K562 (cell line): Measurements from ENCODE around the gene PLA1A. TPM values are rescaled to one million over a fixed set of nuclear protein-coding genes. Genes with fewer than 3 reads are reported as not detected.

Experiments used
- ATAC-seq: fragments of 200-7000 bp; cut with Tn5 transposase; 3 replicates; pipeline ENCODE4 v1.9.1; 2020; ENCODE audit warnings: moderate library complexity
- BruUV-seq: library from RNA; stranded (reverse); fragments of 400-500 nt; replicated peaks from 2 replicates; lab custom pipeline; 2021; lab: Mats Ljungman, UMichigan
- CTCF ChIA-PET: fragments of 300-600 bp; formaldehyde crosslinking; extraction: SDS; loops from one replicate; lab custom pipeline; 2021; ENCODE audit warnings: low intra/inter-chr PET ratio; lab: Yijun Ruan, JAX
- POLR2A ChIA-PET: fragments of 300-600, 350-650 bp; sonication (Branson Sonifier 250); formaldehyde crosslinking; extraction: SDS; loops from one replicate; lab custom pipeline; 2021; ENCODE audit warnings: antibody characterized with exemption, inconsistent platforms; lab: Yijun Ruan, JAX
- DNase-seq, 4 experiments: peaks; one replicate each; pipeline versions ENCODE4 v3.0.0 to v3.0.0-alpha.2; 2011 to 2018; ENCODE audit warnings: low spot score in 3 of 4, mixed read lengths in 3 of 4; ENCODE audit errors: extremely low read depth in 1 of 4
- FAIRE-seq: peaks from 2 replicates; lab custom pipeline; 2011; peaks lifted over from hg19 to GRCh38; lab: Jason Lieb, UNC
- H2AFZ ChIP-seq: 2 replicates; pipeline ENCODE4 v1.6.0; 2011; ENCODE audit warnings: low read depth, low read length, control low read depth, inconsistent platforms
- H3K27ac ChIP-seq: fragments of 200-600 bp; 3 replicates; pipeline ENCODE4 v1.8.0; 2011; ENCODE audit warnings: low read depth, mild to moderate bottlenecking, control low read depth, inconsistent platforms, low read length, moderate library complexity, mixed read lengths; ENCODE audit errors: extremely low read depth
- H3K27me3 ChIP-seq, 2 experiments: fragments of 300-600 bp in 1 of 2; 2 replicates in 1 of 2; 3 replicates in 1 of 2; pipeline versions ENCODE4 v1.6.0 to v1.8.0; 2011; ENCODE audit warnings: inconsistent platforms in 2 of 2, low read length in 2 of 2, mild to moderate bottlenecking in 1 of 2, mixed read lengths in 1 of 2, moderate library complexity in 1 of 2; ENCODE audit not compliant: control insufficient read depth in 2 of 2, insufficient read depth in 2 of 2
- H3K36me3 ChIP-seq: fragments of 300-600 bp; 3 replicates; pipeline ENCODE4 v1.8.0; 2011; ENCODE audit warnings: mild to moderate bottlenecking, low read length, inconsistent platforms; ENCODE audit not compliant: control insufficient read depth, insufficient read depth
- H3K4me1 ChIP-seq, 2 experiments: fragments of 200-600 bp in 1 of 2; replicated peaks in 1 of 2; 2 replicates in 1 of 2; 3 replicates in 1 of 2; pipeline versions ENCODE4 v1.5.1 to v1.8.0; 2011; ENCODE audit warnings: inconsistent platforms in 2 of 2, low read length in 2 of 2, mild to moderate bottlenecking in 1 of 2, mixed read lengths in 1 of 2, moderate library complexity in 1 of 2; ENCODE audit not compliant: control insufficient read depth in 2 of 2, insufficient read depth in 2 of 2
- H3K4me2 ChIP-seq: 2 replicates; pipeline ENCODE4 v1.6.1; 2011; ENCODE audit warnings: low read length, control low read depth, inconsistent platforms, mixed read lengths; ENCODE audit not compliant: insufficient read depth
- H3K4me3 ChIP-seq: fragments of 200-600 bp; sonication (generic), shearing (Covaris generic); 2 replicates; pipeline ENCODE4 v1.5.1; 2016; ENCODE audit warnings: control low read depth, inconsistent platforms
- H3K79me2 ChIP-seq: fragments of 200-600 bp; 3 replicates; pipeline ENCODE4 v1.8.0; 2011; ENCODE audit warnings: low read length, inconsistent platforms; ENCODE audit not compliant: control insufficient read depth, insufficient read depth
- H3K9ac ChIP-seq, 2 experiments: 2 replicates each; pipeline versions ENCODE4 v1.6.0 to v1.6.1; 2011; ENCODE audit warnings: low read depth in 2 of 2, low read length in 2 of 2, control low read depth in 1 of 2, inconsistent platforms in 1 of 2, mild to moderate bottlenecking in 1 of 2, mixed read lengths in 1 of 2; ENCODE audit not compliant: insufficient read depth in 1 of 2
- H3K9me1 ChIP-seq: one replicate; pipeline ENCODE4 v1.6.0; 2011; ENCODE audit warnings: inconsistent platforms, mild to moderate bottlenecking, low read length, moderate library complexity; ENCODE audit not compliant: control insufficient read depth, insufficient read depth
- H3K9me3 ChIP-seq: replicated peaks from 2 replicates; pipeline ENCODE4 v1.5.1; 2011; ENCODE audit warnings: low read depth, low read length, inconsistent platforms; ENCODE audit not compliant: control insufficient read depth, insufficient read depth
- H4K20me1 ChIP-seq: replicated peaks from 2 replicates; pipeline ENCODE4 v1.6.1; 2011; ENCODE audit warnings: low read length, inconsistent platforms, mixed read lengths; ENCODE audit not compliant: control insufficient read depth, insufficient read depth
- JUND ChIP-seq, 2 experiments: IDR thresholded peaks; 2 replicates in 1 of 2; 3 replicates in 1 of 2; pipeline ENCODE4 v1.6.1; 2011; ENCODE audit warnings: borderline replicate concordance in 2 of 2, low read depth in 2 of 2, low read length in 2 of 2, improper control_type of control experiment in 1 of 2, missing biosample characterization in 1 of 2, missing genetic modification characterization in 1 of 2, missing genetic modification reagents in 1 of 2
- MYBL2 ChIP-seq, 2 experiments: fragments of 450-650 bp in 1 of 2; sonication (generic) in 1 of 2; formaldehyde crosslinking in 1 of 2; IDR thresholded peaks; 2 replicates each; pipeline versions ENCODE4 v1.6.1 to v1.8.1; 2017 to 2022; ENCODE audit warnings: borderline replicate concordance in 1 of 2, inconsistent platforms in 1 of 2, low read depth in 1 of 2, mild to moderate bottlenecking in 1 of 2, missing genetic modification reagents in 1 of 2, moderate library complexity in 1 of 2
- NCOA4 ChIP-seq: fragments of 450-650 bp; IDR thresholded peaks from 2 replicates; pipeline ENCODE4 v1.6.1; 2018; ENCODE audit warnings: mild to moderate bottlenecking; ENCODE audit not compliant: partially characterized antibody
- ZBTB49 ChIP-seq: sonication (generic); formaldehyde crosslinking; IDR thresholded peaks from 2 replicates; pipeline ENCODE4 v1.8.0; 2022; ENCODE audit warnings: missing genetic modification reagents, mild to moderate bottlenecking, borderline replicate concordance
- ZFPM2 ChIP-seq: fragments of 250-450 bp; sonication (Bioruptor Pico); IDR thresholded peaks from 2 replicates; pipeline ENCODE4 v1.5.1; 2022; ENCODE audit warnings: mild to moderate bottlenecking
- ZMIZ1 ChIP-seq, 2 experiments: fragments of 150-350 bp in 1 of 2; IDR thresholded peaks; 2 replicates each; pipeline ENCODE4 v1.6.1; 2012 to 2016; ENCODE audit warnings: low read depth in 2 of 2, low read length in 2 of 2, mild to moderate bottlenecking in 1 of 2, moderate library complexity in 1 of 2
- ZNF263 ChIP-seq: sonication (generic); formaldehyde crosslinking; IDR thresholded peaks from 2 replicates; pipeline ENCODE4 v1.8.0; 2022; ENCODE audit warnings: mild to moderate bottlenecking, missing genetic modification reagents, borderline replicate concordance
- ZNF398 ChIP-seq: fragments of 250-450 bp; sonication (Bioruptor Pico); IDR thresholded peaks from 2 replicates; pipeline ENCODE4 v1.8.0; 2021; ENCODE audit warnings: moderate library complexity, mild to moderate bottlenecking, inconsistent platforms
- ZNF75A ChIP-seq: fragments of 450-650 bp; formaldehyde crosslinking; IDR thresholded peaks from 2 replicates; pipeline ENCODE4 v1.4.0; 2020; ENCODE audit warnings: mild to moderate bottlenecking
- WGBS: fragments of 100-300 bp; shearing (Covaris generic); methylation state at CpG from one replicate; pipeline ENCODE4 v1.1.6; 2016; ENCODE audit warnings: low coverage, mixed read lengths; ENCODE audit not compliant: insufficient coverage; ENCODE audit errors: missing lambda C conversion rate; 5-methylcytosine and 5-hydroxymethylcytosine counted together
- in situ Hi-C: fragments of 300-500 bp; cut with MboI; formaldehyde crosslinking; loops from 4 replicates; pipeline ENCODE4 v1.15.0; 2018; ENCODE audit warnings: inconsistent platforms, mixed read lengths
- intact Hi-C: fragments of 100-400 bp; cut with micrococcal nuclease; formaldehyde crosslinking; loops from 2 replicates; pipeline ENCODE4 v1.14.2; 2022
- polyA plus RNA-seq, 8 experiments: library from polyadenylated mRNA; depleted of rRNA in 4 of 8; stranded (reverse) in 5 of 8; unstranded in 3 of 8; fragments of >200 nt; fragmentation: Nextera tagmentation in 2 of 8; fragmentation: Illumina TruSeq in 1 of 8; extraction: Ambion mirVana in 2 of 8; extraction: Trizol in 1 of 8; gene quantifications; 2 replicates each; pipeline versions ENCODE4 v1.2.1 to v1.2.3, GENCODE V29; 2011 to 2014; ENCODE audit warnings: inconsistent platforms in 1 of 8, missing spikeins in 1 of 8
- total RNA-seq, 7 experiments: library from RNA; depleted of rRNA in 6 of 7; stranded (reverse); fragments of >200 nt in 6 of 7; fragmentation: Illumina TruSeq in 2 of 7; extraction: Trizol in 2 of 7; gene quantifications; 2 replicates each; pipeline versions ENCODE4 v1.2.1 to v1.2.3, GENCODE V29; 2011 to 2021; ENCODE audit warnings: low replicate concordance in 1 of 7

PLA1A gene
- total and polyA plus RNA-seq, 9 of the 15 experiments (the other 6 are each of a cell fraction or from before 2014, with no cell fraction given), result not detected

- no peaks in the 10 kb centered on the region for H3K9me3 ChIP-seq
- no TSS peak for BruUV-seq
- H3K9ac ChIP-seq, result no peak overlapping the region
- no peaks in the 10 kb centered on the region for H4K20me1 ChIP-seq
- no peak overlapping the region for H2AFZ ChIP-seq
- no peak for FAIRE-seq
- no peak overlapping the region for H3K4me3 ChIP-seq
- H3K36me3 ChIP-seq, result no peaks in the 10 kb centered on the region
- ATAC-seq, result no peak
- no peak overlapping the region for H3K27ac ChIP-seq
- TF ChIP-seq MYBL2 (IDR thresholded peaks at IDR 0.05; ENCODE audit: low read depth) (no peak), MYBL2 (CRISPR knock-in tag; IDR thresholded peaks at IDR 0.05; ENCODE audit: borderline replicate concordance) (no peak), ZNF75A (CRISPR knock-in tag) (no peak), ZBTB49 (CRISPR knock-in tag) (no peak), NCOA4 (no peak), JUND (IDR thresholded peaks at IDR 0.05; ENCODE audit: borderline replicate concordance, low read depth, low read length) (no peak), JUND (tag; IDR thresholded peaks at IDR 0.05; ENCODE audit: borderline replicate concordance, low read depth, low read length) (no peak), ZNF263 (CRISPR knock-in tag) (no peak), ZNF398 (CRISPR knock-in tag) (no peak), ZFPM2 (CRISPR knock-in tag) (no peak), ZMIZ1 (IDR thresholded peaks at IDR 0.05; ENCODE audit: low read depth in 2 of 2, low read length in 2 of 2) (no peak)
- 30% methylated on average over 3 of the region's 3 CpGs for WGBS
- ChIA-PET POLR2A (no interaction called here), CTCF (no interaction called here)
- intact Hi-C loops, result no loop called here
- H3K9me1 ChIP-seq, result no peaks in the 10 kb centered on the region
- DNase-seq, result no peak
- H3K4me2 ChIP-seq, result no peak overlapping the region
- no peaks in the 10 kb centered on the region for H3K79me2 ChIP-seq
- in situ Hi-C loops, result no loop called here
- H3K4me1 ChIP-seq, result peaks cover 0 to 11% of the 10 kb centered on the region in 2 experiments; a peak in 4 of 5 replicates
- H3K27me3 ChIP-seq, result no peaks in the 10 kb centered on the region
Measured at GRCh38 chr3:119631516-119631915, 33.8 kb downstream of the PLA1A start.
